GM23338 (cell line): ENCODE data around the gene LSM12. TPM values are rescaled to one million over a fixed set of nuclear protein-coding genes. Genes with fewer than 3 reads are reported as not detected.

Experiments used
- ATAC-seq: fragments of 200-7000 bp; cut with Tn5 transposase; 3 replicates; pipeline ENCODE4 v1.9.1; 2020
- DNase-seq: peaks from one replicate; pipeline ENCODE4 v3.0.0-alpha.2; 2015; ENCODE audit warnings: low spot score
- H2AFZ ChIP-seq: fragments of 200-600 bp; sonication (generic); 2 replicates; pipeline ENCODE4 v1.8.0; 2016; ENCODE audit warnings: antibody characterized with exemption, mild to moderate bottlenecking, moderate library complexity
- H3F3A ChIP-seq: fragments of 200-600 bp; sonication (generic); replicated peaks from 2 replicates; pipeline ENCODE4 v1.8.0; 2017; ENCODE audit warnings: antibody characterized with exemption, mixed run types, low read depth
- H3K27ac ChIP-seq: fragments of 200-600 bp; sonication (generic); 2 replicates; pipeline ENCODE4 v1.6.1; 2016; ENCODE audit warnings: low read depth
- H3K27me3 ChIP-seq: fragments of 200-600 bp; sonication (generic); 2 replicates; pipeline ENCODE4 v1.8.0; 2016; ENCODE audit warnings: mild to moderate bottlenecking, mixed run types, moderate library complexity; ENCODE audit not compliant: insufficient read depth
- H3K36me3 ChIP-seq: fragments of 200-600 bp; sonication (generic); 2 replicates; pipeline ENCODE4 v1.8.0; 2016; ENCODE audit warnings: mild to moderate bottlenecking; ENCODE audit not compliant: insufficient read depth
- H3K4me1 ChIP-seq: fragments of 200-600 bp; sonication (generic); 2 replicates; pipeline ENCODE4 v1.8.0; 2016; ENCODE audit warnings: mild to moderate bottlenecking, moderate library complexity; ENCODE audit not compliant: insufficient read depth
- H3K4me2 ChIP-seq: fragments of 200-600 bp; sonication (generic); 2 replicates; pipeline ENCODE4 v1.7.1; 2017; ENCODE audit warnings: mixed run types
- H3K4me3 ChIP-seq: fragments of 200-600 bp; sonication (generic); 2 replicates; pipeline ENCODE4 v1.6.1; 2016; ENCODE audit warnings: mixed run types
- H3K79me2 ChIP-seq: fragments of 200-600 bp; sonication (generic); replicated peaks from 2 replicates; pipeline ENCODE4 v1.8.0; 2017; ENCODE audit warnings: mild to moderate bottlenecking; ENCODE audit not compliant: insufficient read depth
- H3K9me2 ChIP-seq: fragments of 200-600 bp; sonication (generic); 2 replicates; pipeline ENCODE4 v1.8.0; 2017; ENCODE audit not compliant: insufficient read depth
- H4K20me1 ChIP-seq: fragments of 200-600 bp; sonication (generic); replicated peaks from 2 replicates; pipeline ENCODE4 v1.8.0; 2017; ENCODE audit warnings: mild to moderate bottlenecking; ENCODE audit not compliant: insufficient read depth
- H3K27ac Mint-ChIP-seq: 2 replicates; pipeline ENCODE4 v1.8.0; 2020; ENCODE audit warnings: inconsistent platforms, mild to moderate bottlenecking, moderate library complexity, mixed read lengths
- H3K27me3 Mint-ChIP-seq: 3 replicates; pipeline ENCODE4 v1.8.0; 2022; ENCODE audit warnings: low read depth, mild to moderate bottlenecking, moderate library complexity, mixed read lengths, inconsistent platforms; ENCODE audit not compliant: insufficient read depth, poor library complexity
- H3K36me3 Mint-ChIP-seq: 3 replicates; pipeline ENCODE4 v1.8.0; 2021; ENCODE audit warnings: low read depth, mild to moderate bottlenecking, inconsistent platforms, moderate library complexity, mixed read lengths
- H3K4me1 Mint-ChIP-seq: 3 replicates; pipeline ENCODE4 v1.8.0; 2020; ENCODE audit warnings: mild to moderate bottlenecking, inconsistent platforms, mixed read lengths
- H3K4me3 Mint-ChIP-seq: 3 replicates; pipeline ENCODE4 v1.8.0; 2021; ENCODE audit warnings: moderate library complexity, mild to moderate bottlenecking, inconsistent platforms, mixed read lengths
- H3K9me3 Mint-ChIP-seq: 3 replicates; pipeline ENCODE4 v1.8.0; 2020; ENCODE audit warnings: moderate library complexity, mild to moderate bottlenecking, inconsistent platforms, mixed read lengths
- EZH2phosphoT487 ChIP-seq: fragments of 200-600 bp; sonication (generic); IDR thresholded peaks from one replicate; pipeline ENCODE4 v1.8.1; 2018; ENCODE audit warnings: antibody characterized with exemption; ENCODE audit not compliant: unreplicated experiment
- JUNB ChIP-seq: IDR thresholded peaks from one replicate; pipeline ENCODE4 v1.6.1; 2016; ENCODE audit warnings: antibody characterized with exemption; ENCODE audit not compliant: unreplicated experiment
- POLR2AphosphoS5 ChIP-seq: IDR thresholded peaks from 2 replicates; pipeline ENCODE4 v1.6.1; 2016; ENCODE audit warnings: antibody characterized with exemption, low read depth
- STAT1 ChIP-seq: IDR thresholded peaks from one replicate; pipeline ENCODE4 v1.6.1; 2016; ENCODE audit warnings: antibody characterized with exemption; ENCODE audit not compliant: unreplicated experiment
- ZNF114 ChIP-seq: fragments of 250-450 bp; sonication (Bioruptor Pico); IDR thresholded peaks from 2 replicates; pipeline ENCODE4 v1.5.0; 2020; ENCODE audit warnings: mild to moderate bottlenecking, moderate library complexity
- polyA plus RNA-seq: library from polyadenylated mRNA; unstranded; fragments of >200 nt; fragmentation: Nextera tagmentation; extraction: Ambion mirVana; gene quantifications from 2 replicates; pipeline ENCODE4 v1.2.1, GENCODE V29; 2016
- total RNA-seq: library from RNA; depleted of rRNA; stranded (reverse); fragments of >200 nt; shearing (Covaris generic); gene quantifications from 2 replicates; pipeline ENCODE4 v1.2.3, GENCODE V29; 2014
- TF ChIP-seq, protein P1 (sequence below): fragments of 250-450 bp; sonication (Bioruptor Pico); IDR thresholded peaks from 2 replicates; pipeline ENCODE4 v1.5.0; 2020; ENCODE audit warnings: mild to moderate bottlenecking, moderate library complexity
- TF ChIP-seq, protein P2 (sequence below): IDR thresholded peaks from 2 replicates; pipeline ENCODE4 v1.6.1; 2016; ENCODE audit warnings: antibody characterized with exemption

Gene LSM12
- total and polyA plus RNA-seq, 2 experiments from 2014 or later: 72.7 to 241 TPM

DNA sequence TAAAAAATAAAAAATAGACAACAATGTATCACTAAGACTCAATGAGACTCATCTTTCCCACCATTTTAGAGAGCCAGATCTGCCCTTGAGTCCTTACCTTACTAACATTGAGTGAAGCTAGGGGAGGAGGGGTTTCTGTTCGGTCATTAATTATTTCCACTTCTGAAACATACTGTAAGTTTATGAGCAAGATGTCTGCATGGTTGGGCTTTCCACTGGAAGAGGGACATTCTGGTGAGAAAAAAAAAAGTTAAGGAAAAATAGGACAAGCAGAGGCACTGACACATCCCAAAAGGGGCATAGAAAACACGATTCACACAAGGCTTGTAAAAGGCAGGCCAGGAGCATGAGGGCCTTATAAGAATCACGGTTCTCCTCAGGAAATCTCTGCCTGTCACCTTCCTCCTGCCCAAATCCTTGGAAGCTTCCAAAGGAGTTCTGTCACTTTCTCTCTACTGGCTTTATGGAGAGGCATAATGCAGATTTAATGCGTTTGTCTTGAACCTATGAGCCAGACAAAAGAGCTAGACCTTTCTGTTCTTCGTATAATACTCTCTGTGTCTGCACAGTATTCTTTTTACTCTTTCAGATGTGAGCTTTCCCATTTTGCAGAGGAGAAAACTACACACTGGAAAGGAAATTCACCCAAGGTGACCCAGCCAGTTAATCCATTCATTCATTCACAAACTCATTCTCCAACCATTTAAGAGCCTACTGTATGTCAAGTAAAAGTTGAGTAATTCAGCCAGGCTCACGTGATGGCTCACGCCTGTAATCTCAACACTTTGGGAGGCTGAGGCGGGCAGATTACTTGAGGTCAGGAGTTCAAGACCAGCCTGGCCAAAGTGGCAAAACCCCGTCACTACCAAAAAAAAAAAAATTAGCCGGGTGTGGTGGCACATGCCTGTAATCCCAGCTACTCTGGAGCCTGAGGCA lies 2.5 kb downstream of the LSM12 start (continued):
- TF ChIP-seq, protein P1, sequence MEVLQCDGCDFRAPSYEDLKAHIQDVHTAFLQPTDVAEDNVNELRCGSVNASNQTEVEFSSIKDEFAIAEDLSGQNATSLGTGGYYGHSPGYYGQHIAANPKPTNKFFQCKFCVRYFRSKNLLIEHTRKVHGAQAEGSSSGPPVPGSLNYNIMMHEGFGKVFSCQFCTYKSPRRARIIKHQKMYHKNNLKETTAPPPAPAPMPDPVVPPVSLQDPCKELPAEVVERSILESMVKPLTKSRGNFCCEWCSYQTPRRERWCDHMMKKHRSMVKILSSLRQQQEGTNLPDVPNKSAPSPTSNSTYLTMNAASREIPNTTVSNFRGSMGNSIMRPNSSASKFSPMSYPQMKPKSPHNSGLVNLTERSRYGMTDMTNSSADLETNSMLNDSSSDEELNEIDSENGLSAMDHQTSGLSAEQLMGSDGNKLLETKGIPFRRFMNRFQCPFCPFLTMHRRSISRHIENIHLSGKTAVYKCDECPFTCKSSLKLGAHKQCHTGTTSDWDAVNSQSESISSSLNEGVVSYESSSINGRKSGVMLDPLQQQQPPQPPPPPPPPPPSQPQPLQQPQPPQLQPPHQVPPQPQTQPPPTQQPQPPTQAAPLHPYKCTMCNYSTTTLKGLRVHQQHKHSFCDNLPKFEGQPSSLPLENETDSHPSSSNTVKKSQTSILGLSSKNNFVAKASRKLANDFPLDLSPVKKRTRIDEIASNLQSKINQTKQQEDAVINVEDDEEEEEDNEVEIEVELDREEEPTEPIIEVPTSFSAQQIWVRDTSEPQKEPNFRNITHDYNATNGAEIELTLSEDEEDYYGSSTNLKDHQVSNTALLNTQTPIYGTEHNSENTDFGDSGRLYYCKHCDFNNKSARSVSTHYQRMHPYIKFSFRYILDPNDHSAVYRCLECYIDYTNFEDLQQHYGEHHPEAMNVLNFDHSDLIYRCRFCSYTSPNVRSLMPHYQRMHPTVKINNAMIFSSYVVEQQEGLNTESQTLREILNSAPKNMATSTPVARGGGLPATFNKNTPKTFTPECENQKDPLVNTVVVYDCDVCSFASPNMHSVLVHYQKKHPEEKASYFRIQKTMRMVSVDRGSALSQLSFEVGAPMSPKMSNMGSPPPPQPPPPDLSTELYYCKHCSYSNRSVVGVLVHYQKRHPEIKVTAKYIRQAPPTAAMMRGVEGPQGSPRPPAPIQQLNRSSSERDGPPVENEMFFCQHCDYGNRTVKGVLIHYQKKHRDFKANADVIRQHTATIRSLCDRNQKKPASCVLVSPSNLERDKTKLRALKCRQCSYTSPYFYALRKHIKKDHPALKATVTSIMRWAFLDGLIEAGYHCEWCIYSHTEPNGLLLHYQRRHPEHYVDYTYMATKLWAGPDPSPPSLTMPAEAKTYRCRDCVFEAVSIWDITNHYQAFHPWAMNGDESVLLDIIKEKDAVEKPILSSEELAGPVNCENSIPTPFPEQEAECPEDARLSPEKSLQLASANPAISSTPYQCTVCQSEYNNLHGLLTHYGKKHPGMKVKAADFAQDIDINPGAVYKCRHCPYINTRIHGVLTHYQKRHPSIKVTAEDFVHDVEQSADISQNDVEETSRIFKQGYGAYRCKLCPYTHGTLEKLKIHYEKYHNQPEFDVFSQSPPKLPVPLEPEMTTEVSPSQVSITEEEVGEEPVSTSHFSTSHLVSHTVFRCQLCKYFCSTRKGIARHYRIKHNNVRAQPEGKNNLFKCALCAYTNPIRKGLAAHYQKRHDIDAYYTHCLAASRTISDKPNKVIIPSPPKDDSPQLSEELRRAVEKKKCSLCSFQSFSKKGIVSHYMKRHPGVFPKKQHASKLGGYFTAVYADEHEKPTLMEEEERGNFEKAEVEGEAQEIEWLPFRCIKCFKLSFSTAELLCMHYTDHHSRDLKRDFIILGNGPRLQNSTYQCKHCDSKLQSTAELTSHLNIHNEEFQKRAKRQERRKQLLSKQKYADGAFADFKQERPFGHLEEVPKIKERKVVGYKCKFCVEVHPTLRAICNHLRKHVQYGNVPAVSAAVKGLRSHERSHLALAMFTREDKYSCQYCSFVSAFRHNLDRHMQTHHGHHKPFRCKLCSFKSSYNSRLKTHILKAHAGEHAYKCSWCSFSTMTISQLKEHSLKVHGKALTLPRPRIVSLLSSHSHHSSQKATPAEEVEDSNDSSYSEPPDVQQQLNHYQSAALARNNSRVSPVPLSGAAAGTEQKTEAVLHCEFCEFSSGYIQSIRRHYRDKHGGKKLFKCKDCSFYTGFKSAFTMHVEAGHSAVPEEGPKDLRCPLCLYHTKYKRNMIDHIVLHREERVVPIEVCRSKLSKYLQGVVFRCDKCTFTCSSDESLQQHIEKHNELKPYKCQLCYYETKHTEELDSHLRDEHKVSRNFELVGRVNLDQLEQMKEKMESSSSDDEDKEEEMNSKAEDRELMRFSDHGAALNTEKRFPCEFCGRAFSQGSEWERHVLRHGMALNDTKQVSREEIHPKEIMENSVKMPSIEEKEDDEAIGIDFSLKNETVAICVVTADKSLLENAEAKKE (CRISPR knock-in tag): no peak
- no peak for TF ChIP-seq POLR2AphosphoS5

DNA sequence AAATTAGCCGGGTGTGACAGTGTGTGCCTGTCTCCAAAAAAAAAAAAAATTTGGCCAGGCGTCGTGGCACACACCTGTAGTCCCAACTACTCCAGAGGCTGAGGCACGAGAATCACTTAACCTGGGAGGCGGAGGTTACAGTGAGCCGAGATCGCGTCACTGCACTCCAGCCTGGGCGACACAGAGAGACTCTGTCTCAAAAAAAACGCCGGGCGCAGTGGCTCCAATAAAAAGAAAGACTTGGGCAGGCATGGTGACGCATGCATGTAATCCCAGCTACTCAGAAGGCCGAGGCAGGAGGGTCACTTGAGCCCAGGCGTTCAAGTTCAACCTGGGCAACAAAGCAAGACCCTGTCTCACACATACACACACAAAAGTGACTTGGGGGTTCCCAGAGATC lies 3.6 kb downstream of the LSM12 start:
- Histone ChIP-seq H3K27ac (no peak overlapping the region; the same call in 1 of the 2 replicates), H3K79me2 (peaks cover 83% of the 10 kb centered on the region), H3F3A (peaks cover 22% of the 10 kb centered on the region; the same call in 1 of the 2 replicates), H3K4me2 (no peak overlapping the region), H4K20me1 (peaks cover 59% of the 10 kb centered on the region), H3K4me3 (no peak overlapping the region), H3K27me3 (no peaks in the 10 kb centered on the region), H2AFZ (no peak overlapping the region), H3K9me2 (no peaks in the 10 kb centered on the region; the same call in 1 of the 2 replicates), H3K36me3 (peaks cover 54% of the 10 kb centered on the region), H3K4me1 (peaks cover 18% of the 10 kb centered on the region)
- DNase-seq: no peak
- Mint-ChIP-seq H3K27me3 (peaks cover 2% of the 10 kb centered on the region), H3K4me3 (no peak overlapping the region), H3K36me3 (peaks cover 67% of the 10 kb centered on the region), H3K9me3 (no peaks in the 10 kb centered on the region; the same call in 2 of the 3 replicates), H3K4me1 (peaks cover 22% of the 10 kb centered on the region), H3K27ac (0 out of 2 replicates have a peak overlapping the region, but pooled peaks have one; percentile 39)
- no peak for ATAC-seq
- no peak for TF ChIP-seq EZH2phosphoT487
- TF ChIP-seq ZNF114 (CRISPR knock-in tag): no peak
- TF ChIP-seq, protein P2, sequence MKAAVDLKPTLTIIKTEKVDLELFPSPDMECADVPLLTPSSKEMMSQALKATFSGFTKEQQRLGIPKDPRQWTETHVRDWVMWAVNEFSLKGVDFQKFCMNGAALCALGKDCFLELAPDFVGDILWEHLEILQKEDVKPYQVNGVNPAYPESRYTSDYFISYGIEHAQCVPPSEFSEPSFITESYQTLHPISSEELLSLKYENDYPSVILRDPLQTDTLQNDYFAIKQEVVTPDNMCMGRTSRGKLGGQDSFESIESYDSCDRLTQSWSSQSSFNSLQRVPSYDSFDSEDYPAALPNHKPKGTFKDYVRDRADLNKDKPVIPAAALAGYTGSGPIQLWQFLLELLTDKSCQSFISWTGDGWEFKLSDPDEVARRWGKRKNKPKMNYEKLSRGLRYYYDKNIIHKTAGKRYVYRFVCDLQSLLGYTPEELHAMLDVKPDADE: no peak
- no peak for TF ChIP-seq STAT1
- TF ChIP-seq JUNB: no peak
- TF ChIP-seq, protein P1 (CRISPR knock-in tag): no peak
- TF ChIP-seq POLR2AphosphoS5: no peak
